ENCODE data around the gene INPP4B.

Gene INPP4B

DNA sequence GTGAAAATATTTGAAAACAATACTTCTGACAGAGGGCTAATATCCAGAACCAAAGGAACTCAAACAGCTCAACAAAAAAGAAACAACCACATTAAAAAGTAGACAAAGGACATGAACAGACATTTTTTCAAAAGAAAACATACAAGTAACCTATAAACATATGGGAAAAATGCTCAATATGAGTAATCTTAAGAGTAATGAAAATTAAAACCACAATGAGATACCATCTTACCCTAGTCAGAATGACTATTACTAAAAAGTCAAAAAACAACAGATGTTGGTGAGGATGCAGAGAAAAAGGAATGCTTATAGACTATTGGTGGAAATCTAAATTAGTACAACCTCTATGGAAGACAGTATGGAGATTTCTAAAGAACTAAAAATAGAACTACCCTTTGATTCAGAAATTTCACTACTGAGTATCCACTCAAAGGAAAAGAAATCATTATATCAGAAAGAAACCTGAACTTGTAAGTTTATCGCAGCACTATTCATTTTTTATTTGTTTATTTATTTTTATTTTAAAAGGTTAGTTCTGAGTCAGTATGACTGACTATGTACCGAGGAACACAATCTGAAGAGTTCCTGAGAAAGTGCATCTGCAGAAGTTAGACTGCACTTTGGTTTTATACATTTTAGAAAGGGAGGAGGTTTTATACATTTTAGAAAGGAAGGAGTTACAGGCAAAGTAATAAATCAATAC lies 231.3 kb downstream of the INPP4B start:
- no peaks in the 10 kb centered on the region for H3K27me3 ChIP-seq (ENCODE audit: control insufficient read depth, insufficient read depth, low read length)
- no peaks in the 10 kb centered on the region for H3K36me3 ChIP-seq (ENCODE audit: control insufficient read depth, insufficient read depth, low read length)
- no peak overlapping the region for H3K9ac ChIP-seq (ENCODE audit: low read depth, low read length)
- H3K27ac ChIP-seq (ENCODE audit: low read depth, low read length), result no peak overlapping the region
- H3K4me3 ChIP-seq (ENCODE audit: low read depth, low read length), result no peak overlapping the region
- H3K9me3 ChIP-seq (ENCODE audit: control insufficient read depth, insufficient read depth, low read length), result no peaks in the 10 kb centered on the region
- no peaks in the 10 kb centered on the region for H3K4me1 ChIP-seq (ENCODE audit: control insufficient read depth, insufficient read depth, low read length)

- H3K4me3 ChIP-seq (ENCODE audit: low read depth, low read length), result no peak overlapping the region
- no peak overlapping the region for H3K27ac ChIP-seq (ENCODE audit: low read depth, low read length)
- H3K36me3 ChIP-seq (ENCODE audit: control insufficient read depth, insufficient read depth, low read length), result no peaks in the 10 kb centered on the region
- H3K9me3 ChIP-seq (ENCODE audit: control insufficient read depth, insufficient read depth, low read length), result 0 out of 2 replicates have a peak, but pooled peaks cover 4% of the 10 kb centered on the region
- H3K27me3 ChIP-seq (ENCODE audit: control insufficient read depth, insufficient read depth, low read length), result no peaks in the 10 kb centered on the region
- no peak overlapping the region for H3K9ac ChIP-seq (ENCODE audit: low read depth, low read length)
- H3K4me1 ChIP-seq (ENCODE audit: control insufficient read depth, insufficient read depth, low read length), result no peaks in the 10 kb centered on the region
These were observed 238.1 kb downstream of the INPP4B start for GRCh38 chr4:142607976-142608375.

GRCh38 chr4:142600952-142601351 lies 245.1 kb downstream of the INPP4B start:
- Histone ChIP-seq H3K9me3 (ENCODE audit: control insufficient read depth, insufficient read depth, low read length) (0 out of 2 replicates have a peak, but pooled peaks cover 4% of the 10 kb centered on the region), H3K27me3 (ENCODE audit: control insufficient read depth, insufficient read depth, low read length) (no peaks in the 10 kb centered on the region), H3K4me3 (ENCODE audit: low read depth, low read length) (no peak overlapping the region), H3K27ac (ENCODE audit: low read depth, low read length) (no peak overlapping the region), H3K4me1 (ENCODE audit: control insufficient read depth, insufficient read depth, low read length) (no peaks in the 10 kb centered on the region), H3K36me3 (ENCODE audit: control insufficient read depth, insufficient read depth, low read length) (no peaks in the 10 kb centered on the region), H3K9ac (ENCODE audit: low read depth, low read length) (no peak overlapping the region)

- no peak overlapping the region for H3K9ac ChIP-seq (ENCODE audit: low read depth, low read length)
- no peak overlapping the region for H3K4me3 ChIP-seq (ENCODE audit: low read depth, low read length)
- no peaks in the 10 kb centered on the region for H3K4me1 ChIP-seq (ENCODE audit: control insufficient read depth, insufficient read depth, low read length)
- no peaks in the 10 kb centered on the region for H3K36me3 ChIP-seq (ENCODE audit: control insufficient read depth, insufficient read depth, low read length)
- H3K9me3 ChIP-seq (ENCODE audit: control insufficient read depth, insufficient read depth, low read length), result no peaks in the 10 kb centered on the region
- no peaks in the 10 kb centered on the region for H3K27me3 ChIP-seq (ENCODE audit: control insufficient read depth, insufficient read depth, low read length)
- no peak overlapping the region for H3K27ac ChIP-seq (ENCODE audit: low read depth, low read length)
These were observed 248.0 kb downstream of the INPP4B start for GRCh38 chr4:142598132-142598531.

GRCh38 chr4:142596595-142596994 lies 249.5 kb downstream of the INPP4B start:
- Histone ChIP-seq H3K27me3 (ENCODE audit: control insufficient read depth, insufficient read depth, low read length) (no peaks in the 10 kb centered on the region), H3K9me3 (ENCODE audit: control insufficient read depth, insufficient read depth, low read length) (no peaks in the 10 kb centered on the region), H3K9ac (ENCODE audit: low read depth, low read length) (no peak overlapping the region), H3K4me1 (ENCODE audit: control insufficient read depth, insufficient read depth, low read length) (no peaks in the 10 kb centered on the region), H3K4me3 (ENCODE audit: low read depth, low read length) (no peak overlapping the region), H3K27ac (ENCODE audit: low read depth, low read length) (no peak overlapping the region), H3K36me3 (ENCODE audit: control insufficient read depth, insufficient read depth, low read length) (no peaks in the 10 kb centered on the region)

- Histone ChIP-seq H3K9ac (ENCODE audit: low read depth, low read length) (no peak overlapping the region), H3K4me3 (ENCODE audit: low read depth, low read length) (no peak overlapping the region), H3K9me3 (ENCODE audit: control insufficient read depth, insufficient read depth, low read length) (no peaks in the 10 kb centered on the region), H3K27ac (ENCODE audit: low read depth, low read length) (no peak overlapping the region), H3K36me3 (ENCODE audit: control insufficient read depth, insufficient read depth, low read length) (no peaks in the 10 kb centered on the region), H3K27me3 (ENCODE audit: control insufficient read depth, insufficient read depth, low read length) (no peaks in the 10 kb centered on the region), H3K4me1 (ENCODE audit: control insufficient read depth, insufficient read depth, low read length) (no peaks in the 10 kb centered on the region)
These were observed 250.0 kb downstream of the INPP4B start for GRCh38 chr4:142596121-142596520.

GRCh38 chr4:142595222-142595871 lies 250.8 kb downstream of the INPP4B start:
- Histone ChIP-seq H3K36me3 (ENCODE audit: control insufficient read depth, insufficient read depth, low read length) (no peaks in the 10 kb centered on the region), H3K4me1 (ENCODE audit: control insufficient read depth, insufficient read depth, low read length) (no peaks in the 10 kb centered on the region), H3K4me3 (ENCODE audit: low read depth, low read length) (no peak overlapping the region), H3K9ac (ENCODE audit: low read depth, low read length) (no peak overlapping the region), H3K9me3 (ENCODE audit: control insufficient read depth, insufficient read depth, low read length) (no peaks in the 10 kb centered on the region), H3K27ac (ENCODE audit: low read depth, low read length) (no peak overlapping the region), H3K27me3 (ENCODE audit: control insufficient read depth, insufficient read depth, low read length) (no peaks in the 10 kb centered on the region)

DNA sequence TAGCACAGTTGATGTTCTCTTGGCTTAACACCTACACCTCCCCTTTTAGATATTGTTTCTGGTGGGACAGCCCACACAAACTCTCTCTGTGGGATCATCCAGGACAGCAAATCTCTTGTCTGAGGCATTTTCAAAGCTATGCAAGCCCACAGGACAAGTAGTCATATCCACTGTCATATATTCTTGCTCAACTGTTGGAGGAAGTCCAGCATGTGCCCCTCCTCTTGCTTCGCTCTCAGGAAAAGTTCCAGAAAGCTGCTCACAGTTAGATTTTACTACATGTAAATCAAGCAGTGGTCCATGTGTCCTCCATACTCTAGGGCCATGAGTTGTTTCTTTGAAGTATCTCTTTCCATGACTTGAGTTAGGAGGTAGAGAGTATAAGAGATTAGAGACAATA lies 260.7 kb downstream of the INPP4B start:
- no peaks in the 10 kb centered on the region for H3K27me3 ChIP-seq (ENCODE audit: control insufficient read depth, insufficient read depth, low read length)
- H3K9me3 ChIP-seq (ENCODE audit: control insufficient read depth, insufficient read depth, low read length), result no peaks in the 10 kb centered on the region
- H3K27ac ChIP-seq (ENCODE audit: low read depth, low read length), result no peak overlapping the region
- H3K36me3 ChIP-seq (ENCODE audit: control insufficient read depth, insufficient read depth, low read length), result no peaks in the 10 kb centered on the region
- H3K4me1 ChIP-seq (ENCODE audit: control insufficient read depth, insufficient read depth, low read length), result no peaks in the 10 kb centered on the region
- H3K9ac ChIP-seq (ENCODE audit: low read depth, low read length), result no peak overlapping the region
- no peak overlapping the region for H3K4me3 ChIP-seq (ENCODE audit: low read depth, low read length)

DNA sequence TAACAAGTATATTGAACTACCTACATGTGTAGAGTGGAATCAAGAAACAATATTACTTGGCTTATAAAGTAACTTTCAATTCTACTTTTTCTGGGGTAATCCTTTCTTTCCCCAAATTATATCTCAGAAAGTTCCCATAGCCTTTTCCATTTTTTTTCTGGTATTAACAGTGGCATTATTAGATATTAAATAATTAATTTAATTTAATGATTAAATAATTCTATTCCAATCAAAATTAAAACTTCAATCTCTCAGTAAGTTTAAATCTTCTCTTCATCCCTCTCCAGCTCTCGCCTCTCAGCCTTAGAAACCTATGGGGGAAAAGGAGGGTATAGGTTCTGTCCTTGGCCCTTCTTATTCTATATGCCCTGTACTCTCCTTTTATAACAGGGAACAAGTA lies 262.4 kb downstream of the INPP4B start:
- Histone ChIP-seq H3K27me3 (ENCODE audit: control insufficient read depth, insufficient read depth, low read length) (no peaks in the 10 kb centered on the region), H3K4me3 (ENCODE audit: low read depth, low read length) (no peak overlapping the region), H3K4me1 (ENCODE audit: control insufficient read depth, insufficient read depth, low read length) (no peaks in the 10 kb centered on the region), H3K27ac (ENCODE audit: low read depth, low read length) (no peak overlapping the region), H3K9ac (ENCODE audit: low read depth, low read length) (no peak overlapping the region), H3K36me3 (ENCODE audit: control insufficient read depth, insufficient read depth, low read length) (no peaks in the 10 kb centered on the region), H3K9me3 (ENCODE audit: control insufficient read depth, insufficient read depth, low read length) (no peaks in the 10 kb centered on the region)

- Histone ChIP-seq H3K4me1 (ENCODE audit: control insufficient read depth, insufficient read depth, low read length) (no peaks in the 10 kb centered on the region), H3K27me3 (ENCODE audit: control insufficient read depth, insufficient read depth, low read length) (no peaks in the 10 kb centered on the region), H3K9me3 (ENCODE audit: control insufficient read depth, insufficient read depth, low read length) (no peaks in the 10 kb centered on the region), H3K9ac (ENCODE audit: low read depth, low read length) (no peak overlapping the region), H3K36me3 (ENCODE audit: control insufficient read depth, insufficient read depth, low read length) (no peaks in the 10 kb centered on the region), H3K27ac (ENCODE audit: low read depth, low read length) (no peak overlapping the region), H3K4me3 (ENCODE audit: low read depth, low read length) (no peak overlapping the region)
These were observed 263.8 kb downstream of the INPP4B start for GRCh38 chr4:142582340-142582739.

- H3K36me3 ChIP-seq (ENCODE audit: control insufficient read depth, insufficient read depth, low read length), result no peaks in the 10 kb centered on the region
These were observed 264.2 kb downstream of the INPP4B start for GRCh38 chr4:142581881-142582280.

More at GRCh38 chr4:142581881-142582280, 264.2 kb downstream of the INPP4B start:
- no peak overlapping the region for H3K9ac ChIP-seq (ENCODE audit: low read depth, low read length)
- H3K4me1 ChIP-seq (ENCODE audit: control insufficient read depth, insufficient read depth, low read length), result no peaks in the 10 kb centered on the region
- no peaks in the 10 kb centered on the region for H3K27me3 ChIP-seq (ENCODE audit: control insufficient read depth, insufficient read depth, low read length)
- no peak overlapping the region for H3K27ac ChIP-seq (ENCODE audit: low read depth, low read length)
- H3K4me3 ChIP-seq (ENCODE audit: low read depth, low read length), result no peak overlapping the region
- no peaks in the 10 kb centered on the region for H3K9me3 ChIP-seq (ENCODE audit: control insufficient read depth, insufficient read depth, low read length)
